GM18526 (cell line): ENCODE data around the gene RTN4RL2.

Experiments
- POLR2A ChIP-seq: IDR thresholded peaks from 3 replicates; pipeline ENCODE4 v1.6.1; 2011; ENCODE audit not compliant: insufficient read length; ENCODE audit errors: extremely low read depth

Gene RTN4RL2

DNA sequence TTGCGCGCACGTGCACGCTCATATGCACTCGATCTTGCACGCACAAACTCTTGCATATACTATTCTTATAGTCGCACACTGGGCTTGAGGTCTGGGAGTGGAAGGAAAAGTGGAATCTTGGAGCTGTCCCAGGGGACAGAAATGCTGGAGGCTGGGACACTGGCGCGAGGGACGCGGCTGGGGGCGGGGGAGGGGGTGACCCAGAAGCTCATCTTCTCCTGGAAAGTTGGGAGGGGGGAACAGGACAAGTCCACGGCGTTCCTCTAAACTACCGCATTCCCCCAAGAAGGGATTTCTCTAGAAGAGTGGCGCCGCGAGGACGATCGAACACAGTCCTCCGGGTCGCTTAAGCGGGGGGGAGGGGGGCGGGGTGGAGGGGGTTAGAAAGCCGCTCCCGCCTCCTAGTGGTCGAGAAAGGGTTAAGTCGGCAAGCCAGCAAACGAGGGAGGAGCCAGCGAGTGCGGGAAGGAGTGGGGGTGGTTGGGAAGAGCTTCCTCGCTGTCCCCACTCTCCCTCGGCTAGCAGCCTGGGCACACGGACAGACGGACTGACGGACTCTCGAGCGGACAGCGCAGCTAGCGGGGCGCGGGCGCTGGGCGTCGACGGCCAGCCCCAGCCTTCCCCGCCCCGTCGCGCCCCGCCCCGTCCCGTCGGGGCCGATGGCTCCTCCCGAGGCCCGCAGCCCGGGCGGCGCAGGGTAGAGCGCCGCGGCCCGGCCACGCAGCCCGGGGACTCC lies at the start of gene RTN4RL2:
RTN4RL2 (plus strand) TSS at position 507 of the 736 bp plus-strand sequence. CDS start 338 bp downstream, outside the sequence.
- TF ChIP-seq POLR2A: no peak

DNA sequence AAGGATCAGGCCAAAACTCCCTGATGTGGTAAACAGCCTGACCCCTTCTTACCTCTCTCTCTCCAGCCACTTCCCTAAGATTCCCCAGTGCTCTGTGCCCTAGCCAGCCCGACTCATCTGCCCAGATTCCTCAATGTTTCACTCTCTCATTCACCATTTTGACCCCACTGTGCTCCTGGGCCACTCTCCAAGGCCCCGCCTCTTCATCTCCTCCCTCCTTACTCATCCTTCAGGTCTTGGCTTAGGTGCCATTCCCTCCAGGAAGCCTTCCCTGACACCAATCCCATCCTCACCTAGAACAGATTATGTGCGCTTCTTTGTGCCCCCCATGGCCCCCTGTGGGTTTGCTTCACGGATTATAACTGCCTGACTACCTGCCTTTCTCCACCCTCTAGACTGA lies 46.6 kb upstream of the RTN4RL2 start:
- TF ChIP-seq POLR2A: no peak

DNA sequence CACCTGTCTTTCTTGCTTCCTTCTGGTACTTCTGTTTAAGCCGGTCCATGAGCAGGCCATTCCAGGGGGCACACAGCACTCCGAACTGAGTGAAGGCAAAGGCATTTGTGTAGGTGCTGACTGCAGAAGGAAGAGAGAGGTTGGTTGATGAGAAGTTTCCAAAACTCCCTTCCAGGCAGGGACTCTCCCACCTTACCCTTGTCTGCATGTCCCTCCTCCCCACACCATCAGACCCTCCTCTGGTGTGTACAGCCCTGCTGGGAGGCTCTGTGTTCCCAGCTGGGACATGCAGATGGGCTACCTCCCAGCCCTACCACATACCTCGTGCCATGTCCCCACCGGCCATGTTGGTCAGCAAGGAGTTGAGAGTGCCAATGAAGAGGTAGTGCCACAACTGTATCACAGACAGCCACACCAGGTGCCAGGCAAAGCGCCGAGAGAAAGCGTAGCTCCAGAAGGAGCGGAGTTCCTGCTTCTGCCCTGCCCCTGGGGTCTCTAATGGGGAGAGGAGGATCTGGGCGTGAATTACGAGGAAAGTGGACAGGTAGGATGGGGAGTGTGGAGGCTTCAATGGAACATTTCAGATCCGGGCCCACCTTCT lies 45.6 kb upstream of the RTN4RL2 start:
- TF ChIP-seq POLR2A: no peak

DNA sequence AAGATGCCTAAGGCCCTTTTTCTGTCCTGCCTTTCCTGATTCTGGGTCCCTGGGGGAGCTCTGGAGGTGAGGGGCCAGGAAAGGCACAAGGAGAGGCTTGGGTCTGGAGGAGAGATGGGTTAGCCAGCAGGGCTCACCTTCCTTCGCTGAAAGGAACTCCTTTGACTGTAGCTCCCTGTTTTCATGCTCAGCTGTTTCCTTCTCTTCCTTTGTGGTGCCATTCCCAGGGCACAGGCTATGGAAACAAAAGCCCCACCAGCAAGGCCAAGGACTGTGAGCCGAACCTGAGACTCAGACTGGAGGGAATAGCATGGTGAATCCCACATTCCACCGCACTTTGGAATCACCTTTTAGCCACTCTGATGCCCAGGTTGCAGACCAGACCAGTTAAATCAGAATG lies 43.9 kb upstream of the RTN4RL2 start:
- no peak for TF ChIP-seq POLR2A

DNA sequence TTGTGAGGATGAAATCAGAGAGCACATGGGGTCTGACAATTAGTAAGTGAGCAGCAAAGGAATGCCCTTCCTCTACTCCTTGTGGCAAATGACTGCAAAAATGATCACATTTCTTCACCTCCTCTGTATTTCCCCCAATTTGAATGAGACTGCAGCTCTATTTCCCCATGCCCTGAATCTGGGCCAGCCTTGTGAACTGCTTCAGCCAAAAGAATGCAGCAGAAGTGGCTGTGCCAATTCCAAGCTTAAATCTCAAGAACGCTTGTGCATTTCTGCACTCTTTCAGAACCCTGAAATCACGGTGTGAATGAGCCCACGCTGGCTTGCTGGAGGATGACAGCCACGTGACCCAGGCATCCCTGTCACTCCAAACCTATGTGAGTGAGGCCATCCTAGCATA lies 43.3 kb upstream of the RTN4RL2 start:
- no peak for TF ChIP-seq POLR2A

DNA sequence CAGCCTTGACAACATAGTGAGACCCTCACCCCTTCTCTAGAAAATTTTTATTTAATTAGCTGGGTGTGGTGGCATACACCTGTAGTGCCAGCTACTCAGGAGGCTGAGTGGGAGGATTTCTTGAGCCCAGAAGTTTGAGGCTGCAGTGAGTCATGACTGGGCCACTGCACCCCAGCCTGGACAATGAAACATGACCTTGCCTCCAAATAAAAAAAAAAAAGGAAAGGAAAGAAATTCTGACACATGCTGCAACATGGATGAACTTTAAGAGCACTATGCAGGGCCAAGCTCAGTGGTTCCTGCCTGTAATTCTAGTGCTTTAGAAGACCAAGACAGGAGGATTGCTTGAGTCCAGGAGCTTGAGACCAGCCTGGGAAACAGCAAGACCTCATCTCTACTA lies 42.2 kb upstream of the RTN4RL2 start:
- no peak for TF ChIP-seq POLR2A

DNA sequence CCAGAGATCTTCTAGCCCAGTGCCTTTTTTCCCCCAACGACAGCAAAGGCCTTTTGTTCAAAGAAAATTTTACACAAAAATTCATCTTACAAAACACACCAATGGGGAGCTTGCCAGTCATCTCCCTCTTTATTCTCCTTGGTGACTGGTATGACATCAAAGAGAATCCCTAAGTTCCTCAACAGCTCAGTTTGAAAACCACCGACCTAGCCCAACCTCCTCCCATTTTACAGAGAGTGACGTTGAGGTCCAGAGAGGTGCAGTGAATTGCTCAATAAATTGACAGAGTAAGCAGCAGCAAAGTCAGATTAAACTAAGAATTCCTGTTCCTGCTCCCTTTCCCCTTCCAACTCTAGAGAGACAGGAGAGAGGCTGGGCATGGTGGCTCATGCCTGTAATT lies 41.2 kb upstream of the RTN4RL2 start:
- no peak for TF ChIP-seq POLR2A

DNA sequence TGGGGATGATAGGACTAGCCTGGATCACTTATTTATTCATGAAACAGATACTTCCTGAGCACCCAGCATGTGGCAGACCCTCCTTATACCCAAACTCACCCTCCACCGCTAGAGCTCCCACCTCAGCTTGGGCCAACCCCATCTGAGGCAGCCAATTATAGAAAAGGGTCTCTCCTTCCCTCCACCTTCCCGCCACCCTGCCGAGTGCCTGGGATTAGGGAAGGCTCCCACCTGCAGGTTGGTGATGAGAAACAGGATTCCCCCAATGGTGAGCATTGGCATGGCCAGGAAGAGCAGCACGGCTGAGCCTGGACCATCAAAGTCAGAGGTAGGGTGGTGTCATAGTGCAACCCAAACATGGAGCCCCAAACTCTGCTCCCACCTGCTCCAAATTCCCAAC lies 39.3 kb upstream of the RTN4RL2 start:
- no peak for TF ChIP-seq POLR2A

DNA sequence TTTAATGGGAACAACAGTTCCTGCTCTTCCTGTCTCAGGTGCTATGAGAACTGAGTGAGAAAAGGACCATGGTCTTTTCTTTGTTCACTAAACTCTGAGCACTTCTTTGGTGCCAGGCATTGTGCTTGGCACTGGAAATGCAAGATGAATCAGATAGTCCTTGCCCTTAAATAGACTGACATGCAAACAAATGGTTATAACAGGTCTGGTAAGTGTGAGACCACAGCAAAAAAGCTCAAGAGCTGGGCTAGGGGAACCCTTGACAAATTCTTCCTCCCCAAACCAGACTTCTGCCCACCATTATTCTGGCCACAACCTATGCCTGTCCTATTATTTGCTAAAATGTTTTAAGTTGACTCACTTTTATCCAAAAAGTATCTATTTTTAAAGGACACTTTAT lies 38.5 kb upstream of the RTN4RL2 start:
- no peak for TF ChIP-seq POLR2A

DNA sequence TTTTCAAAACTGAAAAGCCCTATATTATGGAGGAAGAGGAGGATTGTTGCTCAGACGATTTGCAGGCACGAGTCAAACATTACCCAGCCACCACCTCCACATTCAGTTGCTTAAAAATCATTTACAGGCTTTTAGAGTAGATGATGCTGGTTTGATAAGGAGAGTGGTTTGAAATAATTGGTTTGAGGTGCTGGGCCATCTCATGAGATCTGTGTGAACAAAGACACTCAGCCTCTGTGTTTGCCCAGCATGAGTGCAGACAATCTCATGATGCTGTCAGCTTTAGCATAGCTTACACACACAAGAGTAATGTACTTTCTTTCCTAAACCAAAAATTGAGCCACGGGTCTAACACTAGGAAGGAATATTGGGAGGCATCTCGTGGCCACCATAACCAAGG lies 37.7 kb upstream of the RTN4RL2 start:
- TF ChIP-seq POLR2A: no peak

DNA sequence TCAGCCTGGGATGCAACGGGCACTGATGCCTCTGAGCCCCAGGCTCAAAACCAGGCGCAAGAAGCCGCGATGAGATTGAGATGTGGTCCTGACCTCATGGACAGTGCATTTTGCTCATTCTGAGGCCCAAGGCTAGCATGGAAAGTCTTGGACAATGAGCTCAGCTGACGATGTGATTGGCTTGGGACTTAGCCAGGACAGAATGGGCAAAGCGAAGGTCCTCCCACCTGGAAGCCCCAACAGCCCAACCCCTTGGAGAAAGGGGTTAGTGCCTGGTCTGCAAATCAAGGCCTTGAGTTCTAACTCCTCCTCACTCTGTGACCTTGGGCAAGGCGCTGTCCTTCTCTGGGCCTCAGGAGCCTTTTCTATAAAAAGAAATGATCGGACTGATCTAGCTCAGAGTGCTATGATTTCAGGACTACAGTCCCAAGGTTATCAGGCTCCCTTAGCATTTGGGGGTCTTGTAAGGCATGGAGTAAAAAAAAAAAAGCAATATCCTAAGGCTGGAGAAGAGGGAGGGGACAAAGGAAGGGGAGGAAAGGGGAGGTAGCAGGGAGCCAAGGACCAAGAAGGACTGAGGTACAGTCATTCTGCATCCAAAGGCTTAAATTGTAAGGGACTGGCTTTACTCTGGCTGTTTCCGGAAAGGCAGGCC lies 36.1 kb upstream of the RTN4RL2 start:
- no peak for TF ChIP-seq POLR2A

DNA sequence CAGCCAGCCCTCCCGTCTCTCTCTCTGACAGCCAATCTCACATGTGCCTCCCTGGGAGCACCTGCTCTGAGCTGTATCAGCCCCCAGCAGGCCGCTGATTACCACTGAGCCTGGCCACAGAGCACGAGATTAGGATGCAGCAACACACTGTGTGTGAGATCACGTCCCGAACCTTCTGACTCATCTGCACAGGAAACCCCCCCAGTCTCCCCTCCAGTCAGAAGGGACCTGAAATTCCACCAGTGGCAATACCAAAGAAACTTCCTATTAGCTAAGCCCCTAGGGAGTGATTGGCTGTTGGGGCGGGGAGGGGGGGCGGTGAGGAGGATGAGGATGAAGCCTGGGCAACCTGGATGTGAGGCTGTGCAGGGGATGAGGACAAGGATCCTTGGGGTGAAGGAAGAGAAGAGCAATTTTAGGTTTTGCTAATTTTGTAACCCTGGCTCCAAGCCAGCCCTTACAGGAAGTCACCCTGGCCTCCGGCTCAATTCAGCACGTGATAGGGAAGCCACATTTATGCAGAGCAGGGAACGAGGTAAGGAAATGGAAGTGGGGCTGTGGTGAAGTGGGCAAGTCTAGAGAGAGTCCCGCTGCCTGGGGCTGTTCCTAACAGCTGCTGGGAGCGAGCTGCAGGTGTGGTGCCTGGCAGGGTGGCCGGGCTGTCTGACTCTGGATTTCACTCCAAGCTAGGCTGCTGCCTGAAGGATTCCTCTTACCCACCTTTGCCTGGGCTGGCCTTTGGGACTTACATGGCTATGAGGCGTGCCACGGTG lies 35.4 kb upstream of the RTN4RL2 start:
- peak; percentile 58 for TF ChIP-seq POLR2A

DNA sequence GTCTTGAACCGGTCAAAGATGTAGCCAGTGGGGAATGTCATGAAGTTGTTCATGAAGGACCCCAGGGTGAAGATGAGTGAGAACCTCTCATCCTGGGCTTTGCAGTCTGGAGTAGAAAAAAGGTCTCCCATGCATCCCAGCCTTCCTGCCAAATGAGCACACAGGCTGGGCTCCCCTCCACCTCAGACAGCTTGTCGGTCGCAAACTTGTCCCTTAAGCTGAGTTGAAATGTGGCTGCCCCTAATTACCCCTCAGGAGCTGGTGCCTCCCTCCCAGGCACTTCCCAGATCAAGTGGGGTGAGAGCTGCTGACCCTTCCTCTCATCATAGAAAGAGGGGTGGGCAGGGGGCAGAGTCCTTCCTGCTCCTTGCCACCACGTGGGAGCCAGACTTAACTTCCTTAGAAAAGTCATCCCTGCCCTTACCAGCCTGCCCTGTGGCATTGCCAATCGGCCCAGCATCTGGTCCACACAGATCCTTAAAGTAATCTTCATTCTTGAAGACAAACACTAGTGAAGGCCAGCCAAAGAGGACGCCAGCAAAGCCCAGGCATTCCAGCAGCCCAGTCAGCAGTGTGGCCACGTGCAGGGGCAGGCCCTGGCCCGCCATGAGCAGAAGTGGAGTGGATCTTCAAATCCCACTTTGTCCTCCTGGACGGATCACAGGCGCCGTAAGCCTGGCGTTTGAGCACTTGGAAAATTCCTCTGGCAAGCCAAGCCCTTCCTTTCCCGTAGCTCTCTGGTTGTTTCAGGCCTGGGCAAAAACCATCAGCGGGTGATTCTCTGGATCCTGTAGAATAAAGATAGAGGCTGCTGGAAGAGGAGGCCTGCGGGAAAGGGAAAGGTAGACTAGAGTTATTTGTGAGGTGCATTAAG lies 34.5 kb upstream of the RTN4RL2 start:
- TF ChIP-seq POLR2A: no peak

DNA sequence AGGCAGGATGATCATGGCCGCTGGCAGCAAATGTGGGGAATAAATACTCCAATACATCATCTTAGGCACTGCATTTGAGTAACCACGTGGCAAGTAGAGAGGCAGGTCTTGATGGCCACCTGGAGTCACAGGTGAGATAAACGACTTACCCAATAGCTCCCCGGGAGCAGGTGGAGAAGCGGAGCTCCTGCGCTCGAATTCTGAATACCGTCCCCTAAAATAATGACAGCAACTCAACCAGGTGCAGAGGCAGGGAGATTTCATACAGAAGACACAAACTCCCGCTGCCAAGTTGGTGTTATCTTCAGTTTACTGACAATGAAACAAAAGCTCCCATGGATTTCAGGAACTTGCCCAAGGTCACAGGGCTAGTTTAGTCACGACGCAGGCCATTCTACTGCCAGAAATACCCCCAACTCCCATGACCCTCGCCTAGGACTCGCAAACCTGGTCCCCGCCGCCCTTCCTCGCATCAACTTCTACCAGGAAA lies 33.8 kb upstream of the RTN4RL2 start:
- TF ChIP-seq POLR2A: no peak
